ENCODE results near the gene LDHD.
A peak's percentile ranks its signal among the peaks of the same experiment; 100 is the strongest.
"Not testable (repeated sequence)": the region's sequence is repeated elsewhere in the genome, so short reads cannot be mapped to it uniquely, and the experiment has no call there.

The LDHD gene

GRCh38 chr16:75116081-75116910 lies at the start of gene LDHD:
Gene LDHD, minus strand, starts transcription at chr16:75116780. Its CDS starts 60 bp downstream, at chr16:75116720.
- no peak for DNase-seq

GRCh38 chr16:75160386-75160785 lies 43.8 kb upstream of the LDHD start:
- DNase-seq, result no peak

DNA sequence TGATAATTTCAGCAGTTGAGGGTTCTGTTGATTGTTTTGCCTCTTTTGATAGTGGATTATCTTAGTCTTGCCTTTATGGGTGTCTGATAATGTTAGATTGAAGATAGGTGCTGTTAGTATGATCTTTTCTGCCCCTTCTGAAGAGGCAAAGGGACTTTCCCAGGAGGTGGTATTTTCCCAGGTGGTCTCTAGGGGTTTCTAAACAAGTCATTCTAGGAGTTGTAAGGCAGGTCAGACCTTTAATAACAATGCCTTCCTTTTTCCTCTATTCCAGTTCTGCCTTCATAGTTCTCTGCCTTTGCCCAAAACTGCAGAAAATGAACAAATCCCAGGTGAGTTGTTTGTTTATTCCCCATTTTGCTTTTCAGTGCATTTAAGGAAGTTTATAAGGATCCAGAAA lies 36.1 kb upstream of the LDHD start:
- DNase-seq, result no peak

GRCh38 chr16:75151798-75152197 lies 35.2 kb upstream of the LDHD start:
- no peak for DNase-seq

DNA sequence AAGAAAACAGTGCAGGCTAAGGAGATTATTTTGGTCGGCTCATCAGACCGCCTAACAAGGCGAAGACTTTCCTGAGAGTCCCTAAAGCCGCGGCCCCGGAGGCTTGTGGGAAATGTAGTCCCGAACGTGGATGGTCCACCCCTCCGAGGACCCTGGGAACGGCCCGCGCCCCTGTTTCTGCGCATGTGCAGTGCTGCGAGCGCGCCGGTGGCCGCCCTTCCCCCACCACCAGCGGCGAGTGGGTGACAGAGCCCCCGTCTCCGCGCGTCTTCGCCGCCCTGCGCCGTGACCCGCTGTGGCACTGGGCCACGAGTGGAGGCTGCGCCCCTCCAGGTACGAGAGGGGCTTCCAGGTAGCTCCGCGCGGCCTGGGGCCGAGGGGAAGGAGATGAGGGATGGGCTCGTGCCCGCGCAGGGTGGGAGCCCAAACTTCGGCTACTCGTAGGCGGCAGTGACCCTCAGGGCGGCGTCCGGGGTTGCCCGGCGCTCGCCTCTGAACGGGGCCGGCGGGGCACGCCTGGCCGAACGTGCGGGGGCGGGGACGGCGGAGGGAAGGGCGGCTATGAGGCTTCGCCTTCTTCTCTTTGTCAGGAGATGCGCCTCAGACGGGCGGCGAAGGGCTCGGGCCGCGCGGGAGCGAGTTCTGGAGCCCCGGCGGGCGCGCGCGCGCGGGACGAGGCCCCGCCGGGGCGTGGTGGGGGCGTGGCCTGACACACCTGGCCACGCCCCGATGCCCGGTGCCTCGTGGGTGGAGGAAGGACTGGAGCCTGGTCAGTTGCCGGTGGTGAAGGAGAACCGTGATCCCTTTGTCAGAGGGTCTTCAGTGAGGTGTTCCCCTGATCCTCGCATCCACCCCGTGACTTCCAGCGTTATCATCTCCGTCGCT lies 32.0 kb upstream of the LDHD start, which contains the start of gene ZFP1:
ZFP1 (plus strand) TSS at position 214 of the 885 bp plus-strand sequence. CDS start 4,428 bp downstream, outside the sequence.
- peak; percentile 95 for DNase-seq

- DNase-seq, result no peak
Measured at GRCh38 chr16:75147968-75148310, 31.4 kb upstream of the LDHD start.

- DNase-seq, result no peak
Measured at GRCh38 chr16:75143941-75144340, 27.4 kb upstream of the LDHD start.

GRCh38 chr16:75139498-75139897 lies 22.9 kb upstream of the LDHD start:
- DNase-seq, result no peak

DNA sequence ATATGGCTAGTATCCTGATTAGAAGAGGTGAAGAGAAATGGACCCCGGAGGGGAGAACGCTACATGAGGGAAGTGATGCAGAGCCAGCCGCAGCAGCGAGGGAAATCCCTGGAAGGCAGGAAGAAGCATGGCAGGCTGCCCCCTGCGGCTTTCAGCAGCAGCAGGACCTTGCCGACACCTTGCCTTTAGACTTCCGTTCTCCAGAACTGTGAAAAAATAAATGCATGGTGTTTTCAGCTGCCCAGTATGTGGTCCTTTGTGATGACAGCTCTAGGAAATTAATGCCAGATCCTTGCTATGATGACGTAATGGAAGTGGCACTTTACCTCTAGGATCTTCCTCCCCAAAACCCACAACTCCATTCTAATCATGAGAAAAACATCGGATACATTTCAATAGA lies 22.1 kb upstream of the LDHD start:
- no peak for DNase-seq

GRCh38 chr16:75138233-75138632 lies 21.7 kb upstream of the LDHD start:
- no peak for DNase-seq

DNA sequence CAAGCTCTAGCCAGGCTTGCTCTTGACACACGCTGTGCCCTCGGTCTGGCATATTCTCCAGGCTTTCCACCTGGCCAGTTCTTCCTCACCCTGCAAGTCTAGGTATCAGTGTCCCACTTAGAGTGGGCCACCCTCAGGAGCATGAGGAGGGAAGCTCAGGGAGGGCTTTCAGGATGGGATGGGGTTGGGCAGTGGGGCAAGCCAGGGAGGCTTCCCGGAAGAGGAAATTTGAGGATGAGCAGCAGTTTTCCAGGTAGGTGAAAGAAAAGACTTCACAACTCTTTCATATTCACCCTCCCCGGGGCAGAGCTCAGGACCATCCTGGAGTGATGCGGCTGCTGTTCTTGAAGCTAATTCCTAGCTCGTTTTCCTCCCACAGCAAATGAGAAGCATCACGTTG lies 14.5 kb upstream of the LDHD start:
- no peak for DNase-seq

GRCh38 chr16:75130150-75130771 lies 13.7 kb upstream of the LDHD start:
- DNase-seq, result no peak

GRCh38 chr16:75129421-75130149 lies 13.0 kb upstream of the LDHD start:
- not testable (repeated sequence) for DNase-seq

GRCh38 chr16:75127713-75128415 lies 11.3 kb upstream of the LDHD start:
- DNase-seq, result no peak

GRCh38 chr16:75122609-75123008 lies 6.0 kb upstream of the LDHD start:
- DNase-seq, result no peak

DNA sequence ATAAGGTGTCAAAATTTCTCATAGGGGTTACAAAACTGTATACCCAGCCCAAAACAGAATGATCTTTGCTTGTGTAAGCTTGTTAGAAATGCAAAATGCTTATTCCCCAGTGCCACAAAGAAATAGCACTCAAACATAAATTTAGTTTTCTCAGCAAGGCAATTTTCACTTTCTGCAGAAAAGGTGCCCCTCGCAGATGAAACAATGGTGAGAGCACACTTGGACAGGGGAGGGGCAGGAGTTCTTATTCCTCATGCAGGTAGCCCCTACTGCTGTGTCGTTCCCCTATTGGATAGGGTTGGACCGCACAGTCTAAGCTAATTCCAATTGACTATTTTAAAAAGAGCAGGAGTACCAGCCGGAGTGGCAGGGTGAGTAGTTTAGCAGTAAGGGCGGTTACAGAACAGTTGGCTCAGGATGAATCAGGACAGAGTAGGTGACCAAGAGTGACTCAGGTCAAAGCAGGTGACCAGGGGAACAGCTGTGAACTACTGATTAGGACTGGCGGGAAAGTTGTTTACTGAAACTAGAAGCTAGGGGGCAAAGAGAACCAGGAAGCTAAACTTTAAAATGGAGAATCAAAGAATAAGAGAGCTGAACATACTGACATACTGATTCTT lies 5.5 kb upstream of the LDHD start:
- no peak for DNase-seq

DNA sequence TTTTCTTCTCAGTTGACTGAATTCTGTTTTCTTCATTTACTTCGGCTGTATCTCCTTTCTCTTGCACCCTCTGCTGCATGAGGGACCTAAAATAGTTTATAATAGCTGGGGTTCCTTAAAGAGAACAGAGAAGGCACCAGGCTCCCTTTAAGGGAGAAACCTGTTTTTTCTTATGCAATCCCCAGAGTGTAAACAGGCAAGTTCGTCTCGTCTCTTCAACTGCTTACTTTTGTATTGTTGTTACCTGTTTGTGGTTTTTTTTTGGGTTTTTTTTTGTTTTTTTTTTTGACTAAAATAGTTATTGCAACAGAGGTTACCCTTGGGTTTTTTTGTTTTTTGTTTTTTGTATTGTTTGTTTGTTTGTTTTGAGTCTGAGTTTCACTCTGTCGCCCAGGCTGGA lies 3.7 kb upstream of the LDHD start:
- DNase-seq, result no peak

DNA sequence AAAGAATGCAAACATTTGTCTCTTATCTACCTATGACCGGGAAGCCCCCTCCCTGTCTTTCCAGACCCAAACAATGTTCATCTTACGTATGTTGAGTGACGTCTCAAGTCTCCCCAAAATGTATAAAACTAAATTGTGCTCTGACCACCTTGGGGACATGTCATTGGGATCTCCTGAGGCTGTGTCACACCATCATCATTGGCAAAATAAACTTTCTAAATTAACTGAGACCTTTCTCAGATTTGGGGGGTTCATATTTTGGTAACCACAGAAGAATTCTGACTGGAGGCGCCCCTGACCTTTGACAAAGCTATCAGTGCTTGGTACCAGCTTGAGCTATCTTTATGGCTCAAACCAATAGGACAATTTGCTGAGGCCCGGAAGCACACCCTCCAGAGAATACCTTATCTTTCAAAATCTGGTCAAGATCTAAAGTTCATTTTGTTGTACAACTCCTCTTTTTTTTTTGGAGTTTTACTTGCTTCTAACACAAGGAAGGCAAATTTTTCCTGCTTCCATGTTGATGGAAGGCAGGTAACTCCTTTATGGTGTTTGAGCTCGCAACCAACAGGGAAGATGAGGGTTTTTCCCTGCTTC lies 2.5 kb upstream of the LDHD start:
- DNase-seq, result no peak

DNA sequence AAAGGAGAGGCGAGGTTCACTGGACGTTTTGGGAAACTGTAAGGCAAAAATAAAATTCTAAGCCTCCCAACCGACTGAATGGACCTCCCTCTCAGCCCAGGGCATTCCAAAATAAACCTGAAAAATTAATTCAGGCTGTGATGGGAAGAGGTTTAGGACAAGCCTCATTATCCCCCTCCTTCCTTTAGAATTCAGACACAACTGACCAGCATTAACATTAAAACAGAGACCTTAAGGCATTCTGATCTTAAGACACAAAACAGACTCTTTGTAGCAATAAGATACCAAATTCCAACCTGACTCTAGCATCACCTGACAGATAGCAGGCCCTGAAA lies 298 bp upstream of the LDHD start:
- no peak for DNase-seq

- no peak for DNase-seq
Measured at GRCh38 chr16:75114946-75115825, 1.4 kb downstream of the LDHD start.
